Breast epithelium (tissue), 3 donors: ENCODE measurements around the gene IL27RA.

ENCODE experiments used
- POLR2A ChIP-seq: fragments of 450-650 bp; IDR thresholded peaks from one replicate; pipeline ENCODE4 v1.6.1; 2016; ENCODE audit warnings: antibody characterized with exemption, mild to moderate bottlenecking, moderate library complexity
- TF ChIP-seq, protein P1 (sequence below), 3 donors: fragments of 450-650 bp; IDR thresholded peaks; one replicate each; pipeline ENCODE4 v1.5.1; 2016 to 2017; ENCODE audit warnings: antibody characterized with exemption in 3 of 3, mild to moderate bottlenecking in 3 of 3, moderate library complexity in 3 of 3

DNA sequence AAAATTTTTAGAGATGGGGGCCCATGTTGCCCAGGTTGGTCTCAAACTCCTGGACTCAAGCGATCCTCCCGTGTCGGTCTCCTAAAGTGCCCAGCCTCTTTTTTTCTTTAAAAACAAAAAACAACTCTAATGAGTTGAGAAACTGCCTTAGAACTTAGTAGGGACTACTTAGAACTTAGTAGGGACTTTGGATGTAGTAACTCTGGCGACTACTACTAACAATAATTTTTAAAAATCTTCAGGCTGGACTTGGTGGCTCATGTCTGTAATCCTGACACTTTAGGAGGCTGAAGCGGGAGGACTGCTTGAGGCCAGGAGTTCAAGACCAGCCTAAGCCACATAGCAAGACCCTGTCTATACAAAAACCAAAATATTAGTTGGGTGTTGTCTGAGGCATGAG lies 54.5 kb downstream of the IL27RA start:
- TF ChIP-seq, protein P1, sequence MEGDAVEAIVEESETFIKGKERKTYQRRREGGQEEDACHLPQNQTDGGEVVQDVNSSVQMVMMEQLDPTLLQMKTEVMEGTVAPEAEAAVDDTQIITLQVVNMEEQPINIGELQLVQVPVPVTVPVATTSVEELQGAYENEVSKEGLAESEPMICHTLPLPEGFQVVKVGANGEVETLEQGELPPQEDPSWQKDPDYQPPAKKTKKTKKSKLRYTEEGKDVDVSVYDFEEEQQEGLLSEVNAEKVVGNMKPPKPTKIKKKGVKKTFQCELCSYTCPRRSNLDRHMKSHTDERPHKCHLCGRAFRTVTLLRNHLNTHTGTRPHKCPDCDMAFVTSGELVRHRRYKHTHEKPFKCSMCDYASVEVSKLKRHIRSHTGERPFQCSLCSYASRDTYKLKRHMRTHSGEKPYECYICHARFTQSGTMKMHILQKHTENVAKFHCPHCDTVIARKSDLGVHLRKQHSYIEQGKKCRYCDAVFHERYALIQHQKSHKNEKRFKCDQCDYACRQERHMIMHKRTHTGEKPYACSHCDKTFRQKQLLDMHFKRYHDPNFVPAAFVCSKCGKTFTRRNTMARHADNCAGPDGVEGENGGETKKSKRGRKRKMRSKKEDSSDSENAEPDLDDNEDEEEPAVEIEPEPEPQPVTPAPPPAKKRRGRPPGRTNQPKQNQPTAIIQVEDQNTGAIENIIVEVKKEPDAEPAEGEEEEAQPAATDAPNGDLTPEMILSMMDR (IDR thresholded peaks at IDR 0.05) = no peak
- no peak for TF ChIP-seq POLR2A
